Measurements from ENCODE around the gene SFI1.

DNA sequence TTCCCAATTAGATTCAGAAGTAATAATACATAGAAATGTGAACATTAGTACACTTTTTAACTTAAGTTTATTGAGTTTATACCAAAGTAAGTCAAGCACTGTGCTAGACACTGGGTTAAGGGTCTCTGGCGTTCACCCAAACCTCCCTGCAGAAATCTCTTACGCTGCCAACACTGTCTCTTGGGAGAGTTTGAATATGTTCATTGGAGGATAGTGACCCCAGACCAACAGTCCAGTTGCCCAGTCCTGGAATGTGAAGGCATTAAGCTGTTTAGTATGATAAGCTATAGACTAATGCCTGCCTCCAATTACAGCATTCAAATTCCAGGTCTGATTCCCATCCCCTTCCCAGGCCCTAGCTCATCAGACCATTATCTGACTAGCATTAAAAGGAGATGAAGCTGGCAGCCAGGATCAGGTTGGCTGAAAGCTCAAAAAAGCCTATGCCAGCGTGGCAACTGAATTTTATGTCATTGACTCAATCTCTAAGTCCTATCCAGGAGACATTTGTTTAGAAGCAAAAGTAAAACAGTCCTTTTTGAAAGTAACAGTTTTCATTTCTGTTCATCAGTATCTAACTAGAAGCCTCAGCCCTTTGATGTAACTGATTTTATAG is 77.8 kb downstream of the SFI1 start:
- TF ChIP-seq POLR2A (IDR thresholded peaks at IDR 0.05; ENCODE audit: low read length), result no peak
- TF ChIP-seq GATA1 (IDR thresholded peaks at IDR 0.05; ENCODE audit: low read depth, low read length), result no peak
